GM12891 (cell line): ENCODE results near the gene PCDHA7.
"Not testable (repeated sequence)": the region's sequence is repeated elsewhere in the genome, so short reads cannot be mapped to it uniquely, and the experiment has no call there.

Experiments
- DNase-seq: peaks from one replicate; pipeline ENCODE4 v3.0.0; 2011; ENCODE audit warnings: low spot score; ENCODE audit not compliant: insufficient read length
- FAIRE-seq: peaks from 2 replicates; lab custom pipeline; 2011; peaks lifted over from hg19 to GRCh38; lab: Jason Lieb, UNC
- PAX5 ChIP-seq: IDR thresholded peaks from 2 replicates; pipeline ENCODE4 v1.6.1; 2011; ENCODE audit warnings: low read length, moderate library complexity, mild to moderate bottlenecking; ENCODE audit not compliant: insufficient read depth, severe bottlenecking
- POLR2A ChIP-seq: IDR thresholded peaks from 2 replicates; pipeline ENCODE4 v1.6.1; 2011; ENCODE audit warnings: low read depth, low read length, control low read depth
- POLR2AphosphoS5 ChIP-seq: IDR thresholded peaks from 2 replicates; pipeline ENCODE4 v1.6.1; 2011; ENCODE audit warnings: low read depth, low read length, control low read depth
- POU2F2 ChIP-seq: IDR thresholded peaks from 2 replicates; pipeline ENCODE4 v1.6.1; 2011; ENCODE audit warnings: low read depth, mild to moderate bottlenecking, control low read depth, low read length, moderate library complexity
- SPI1 ChIP-seq: IDR thresholded peaks from 2 replicates; pipeline ENCODE4 v1.6.1; 2011; ENCODE audit warnings: low read depth, low read length, control low read depth
- TAF1 ChIP-seq: IDR thresholded peaks from 2 replicates; pipeline ENCODE4 v1.6.1; 2011; ENCODE audit warnings: low read depth, low read length, control low read depth

Gene PCDHA7

GRCh38 chr5:140868721-140869554, 34.9 kb downstream of the PCDHA7 start, which contains the start of gene PCDHA11:
PCDHA11 (plus strand) TSS chr5:140868957; CDS start chr5:140869104, 147 bp downstream.
- FAIRE-seq (no peak), DNase-seq (no peak)
- no peak for TF ChIP-seq POLR2AphosphoS5

- DNase-seq (no peak), FAIRE-seq (no peak)
- TF ChIP-seq PAX5: no peak
- no peak for TF ChIP-seq POLR2A
- no peak for TF ChIP-seq TAF1
- TF ChIP-seq POU2F2: no peak
- no peak for TF ChIP-seq POLR2AphosphoS5
- TF ChIP-seq SPI1: no peak
These were observed 35.5 kb downstream of the PCDHA7 start for GRCh38 chr5:140869555-140869886.

GRCh38 chr5:140870221-140871201, 36.4 kb downstream of the PCDHA7 start:
- FAIRE-seq: no peak
- no peak for DNase-seq
- no peak for TF ChIP-seq POLR2A
- no peak for TF ChIP-seq POLR2AphosphoS5
- no peak for TF ChIP-seq PAX5
- no peak for TF ChIP-seq TAF1
- no peak for TF ChIP-seq POU2F2
- no peak for TF ChIP-seq SPI1

GRCh38 chr5:140875085-140876065, 41.3 kb downstream of the PCDHA7 start, which contains the start of gene PCDHA12:
PCDHA12 (plus strand) TSS chr5:140875308; CDS start chr5:140875473, 165 bp downstream.
- TF ChIP-seq PAX5: no peak
- TF ChIP-seq TAF1: no peak
- TF ChIP-seq SPI1: no peak
- TF ChIP-seq POU2F2: no peak
- no peak for TF ChIP-seq POLR2AphosphoS5
- no peak for TF ChIP-seq POLR2A
- DNase-seq (no peak), FAIRE-seq (no peak)

GRCh38 chr5:140876541-140877261, 42.6 kb downstream of the PCDHA7 start:
- FAIRE-seq, DNase-seq: not testable (repeated sequence)

GRCh38 chr5:140877262-140877581, 43.2 kb downstream of the PCDHA7 start:
- TF ChIP-seq POLR2AphosphoS5: no peak
- TF ChIP-seq POLR2A: no peak
- TF ChIP-seq PAX5: no peak
- TF ChIP-seq SPI1: no peak
- no peak for TF ChIP-seq TAF1
- TF ChIP-seq POU2F2: no peak
- FAIRE-seq (no peak), DNase-seq (no peak)

- no peak for FAIRE-seq
- DNase-seq: no peak
- TF ChIP-seq SPI1: no peak
- no peak for TF ChIP-seq POLR2A
- no peak for TF ChIP-seq POU2F2
- TF ChIP-seq POLR2AphosphoS5: no peak
- TF ChIP-seq TAF1: no peak
- no peak for TF ChIP-seq PAX5
These were observed 48.0 kb downstream of the PCDHA7 start, which contains the start of gene PCDHA13 for GRCh38 chr5:140881889-140882590. PCDHA13 (plus strand) TSS chr5:140882124; CDS start chr5:140882269, 145 bp downstream.

- FAIRE-seq (no peak), DNase-seq (no peak)
- TF ChIP-seq PAX5 (no peak), POLR2A (no peak), TAF1 (no peak), POLR2AphosphoS5 (no peak), SPI1 (no peak), POU2F2 (no peak)
These were observed 48.5 kb downstream of the PCDHA7 start for GRCh38 chr5:140882591-140882899.
